ENCODE measurements around the gene OR52L1. TPM values are rescaled to one million over a fixed set of nuclear protein-coding genes. Genes with fewer than 3 reads are reported as not detected.

Gene OR52L1
- total RNA-seq, 2 experiments from 2014 or later: not detected

- ChIA-PET CTCF (no interaction called here), POLR2A (no interaction called here)
- DNase-seq (no peak), ATAC-seq (no peak)
- no peak overlapping the region for H3K4me3 Mint-ChIP-seq
- H3K27me3 Mint-ChIP-seq: peaks cover 6% of the 10 kb centered on the region
- intact Hi-C loops (cut with DNase I, micrococcal nuclease): no loop called here
- H3K36me3 Mint-ChIP-seq (ENCODE audit: low read depth): no peaks in the 10 kb centered on the region
- H3K27ac Mint-ChIP-seq: no peak overlapping the region
- H3K4me1 Mint-ChIP-seq: no peaks in the 10 kb centered on the region
- H3K9me3 Mint-ChIP-seq (ENCODE audit: low read depth): no peaks in the 10 kb centered on the region
Measured at GRCh38 chr11:5938603-5938965, 48.2 kb downstream of the OR52L1 start.

- no peak overlapping the region for H3K4me3 Mint-ChIP-seq
- ATAC-seq: no peak
- CTCF ChIA-PET: no interaction called here
Measured at GRCh38 chr11:5937868-5938602, 48.8 kb downstream of the OR52L1 start.

More at GRCh38 chr11:5937868-5938602, 48.8 kb downstream of the OR52L1 start:
- Mint-ChIP-seq H3K4me1 (no peaks in the 10 kb centered on the region), H3K27me3 (peaks cover 5% of the 10 kb centered on the region), H3K36me3 (ENCODE audit: low read depth) (no peaks in the 10 kb centered on the region), H3K9me3 (ENCODE audit: low read depth) (no peaks in the 10 kb centered on the region), H3K27ac (no peak overlapping the region)
- POLR2A ChIA-PET: no interaction called here
- DNase-seq: no peak
- intact Hi-C loops (cut with DNase I, micrococcal nuclease): no loop called here

Other genes starting within 250 kb of the OR52L1 start
- under 1 TPM; 0.23 to 0.70 TPM for gene OR52N4, start 232.7 kb downstream of the OR52L1 start, total RNA-seq
- not detected for gene OR52N5, start 203.6 kb downstream of the OR52L1 start, total RNA-seq
- gene OR52N1, start 195.7 kb downstream of the OR52L1 start, total RNA-seq: not detected
- not detected for gene OR52N2, start 178.1 kb downstream of the OR52L1 start, total RNA-seq
- gene OR52E6, start 145.1 kb downstream of the OR52L1 start, total RNA-seq: not detected
- not detected for gene OR52E8, start 129.3 kb downstream of the OR52L1 start, total RNA-seq
- gene OR52E4, start 106.4 kb downstream of the OR52L1 start, total RNA-seq: not detected
- gene OR52E5, start 93.8 kb downstream of the OR52L1 start, total RNA-seq: not detected
- not detected for gene OR56A3, start 44.7 kb downstream of the OR52L1 start, total RNA-seq
- not detected for gene OR56A5, start 18.5 kb downstream of the OR52L1 start, total RNA-seq
- gene OR56A4, start 20.0 kb upstream of the OR52L1 start, total RNA-seq: not detected
- not detected for gene OR56A1, start 43.8 kb upstream of the OR52L1 start, total RNA-seq
- gene OR56B4, start 120.7 kb upstream of the OR52L1 start, total RNA-seq: not detected
- gene OR52B2, start 183.3 kb upstream of the OR52L1 start, total RNA-seq: not detected
- gene OR52W1, start 212.2 kb upstream of the OR52L1 start, total RNA-seq: not detected
- not detected for gene C11orf42, start 218.6 kb upstream of the OR52L1 start, total RNA-seq
- gene FHIP1B, start 247.7 kb upstream of the OR52L1 start, total RNA-seq: 10 to 100 TPM; 17.0 to 17.1 TPM

Data from activated CD4-positive, alpha-beta T cell treated with anti-CD3 and anti-CD28 coated beads for 36 hours (primary cell).